Keratinocyte (primary cell): ENCODE results near the gene GJB6.

ENCODE experiments used
- EZH2 ChIP-seq: IDR thresholded peaks from one replicate; pipeline ENCODE4 v1.6.1; 2012; ENCODE audit warnings: inconsistent platforms, mild to moderate bottlenecking, low read length, moderate library complexity
- TF ChIP-seq, protein P1 (sequence below), 3 experiments: IDR thresholded peaks in 1 of 3; conservative IDR thresholded peaks in 1 of 3; optimal IDR thresholded peaks in 1 of 3; 2 replicates in 2 of 3; 3 replicates in 1 of 3; pipeline versions ENCODE3 to v1.5.1; 2011; ENCODE audit warnings: low read length in 3 of 3, mild to moderate bottlenecking in 3 of 3, moderate library complexity in 2 of 3, control low read depth in 1 of 3, inconsistent platforms in 1 of 3; ENCODE audit not compliant: insufficient read depth in 2 of 3; ENCODE audit errors: extremely low read depth in 1 of 3

DNA sequence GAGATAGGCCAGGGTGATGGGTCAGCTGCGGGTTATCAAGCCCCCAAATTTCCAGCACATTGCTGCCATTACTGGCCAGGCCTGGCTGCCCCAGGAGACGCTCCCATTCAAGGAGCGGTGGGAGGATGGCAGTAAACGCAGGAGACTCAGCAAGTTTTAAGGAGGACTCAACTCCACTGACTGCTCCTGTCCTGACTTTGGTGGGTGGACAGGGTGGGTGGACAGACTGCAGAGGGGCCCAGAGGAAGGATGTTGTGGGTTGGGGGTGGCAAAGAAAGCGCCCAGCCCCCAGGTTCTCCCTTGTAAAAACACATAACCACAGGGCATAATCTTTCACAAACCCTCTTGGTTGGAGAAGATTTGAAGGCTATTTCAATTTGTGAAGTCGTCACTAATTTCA, 4.4 kb downstream of the GJB6 start:
- TF ChIP-seq, protein P1, sequence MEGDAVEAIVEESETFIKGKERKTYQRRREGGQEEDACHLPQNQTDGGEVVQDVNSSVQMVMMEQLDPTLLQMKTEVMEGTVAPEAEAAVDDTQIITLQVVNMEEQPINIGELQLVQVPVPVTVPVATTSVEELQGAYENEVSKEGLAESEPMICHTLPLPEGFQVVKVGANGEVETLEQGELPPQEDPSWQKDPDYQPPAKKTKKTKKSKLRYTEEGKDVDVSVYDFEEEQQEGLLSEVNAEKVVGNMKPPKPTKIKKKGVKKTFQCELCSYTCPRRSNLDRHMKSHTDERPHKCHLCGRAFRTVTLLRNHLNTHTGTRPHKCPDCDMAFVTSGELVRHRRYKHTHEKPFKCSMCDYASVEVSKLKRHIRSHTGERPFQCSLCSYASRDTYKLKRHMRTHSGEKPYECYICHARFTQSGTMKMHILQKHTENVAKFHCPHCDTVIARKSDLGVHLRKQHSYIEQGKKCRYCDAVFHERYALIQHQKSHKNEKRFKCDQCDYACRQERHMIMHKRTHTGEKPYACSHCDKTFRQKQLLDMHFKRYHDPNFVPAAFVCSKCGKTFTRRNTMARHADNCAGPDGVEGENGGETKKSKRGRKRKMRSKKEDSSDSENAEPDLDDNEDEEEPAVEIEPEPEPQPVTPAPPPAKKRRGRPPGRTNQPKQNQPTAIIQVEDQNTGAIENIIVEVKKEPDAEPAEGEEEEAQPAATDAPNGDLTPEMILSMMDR (optimal IDR thresholded peaks at IDR 0.05 in 1 of 3, IDR thresholded peaks at IDR 0.05 in 1 of 3, conservative IDR thresholded peaks at IDR 0.05 in 1 of 3; ENCODE audit: extremely low read depth in 1 of 3, insufficient read depth in 2 of 3, low read length in 3 of 3) = no peak
- TF ChIP-seq EZH2 = no peak
